AG04449 (cell line): ENCODE results near the gene OR2A5.

Experiments
- CTCF ChIA-PET: fragments of 350-600 bp; formaldehyde crosslinking; extraction: SDS; loops from one replicate; lab custom pipeline; 2021; ENCODE audit warnings: antibody characterized with exemption; lab: Yijun Ruan, JAX
- POLR2A ChIA-PET: fragments of 400-600, 350-600 bp; formaldehyde crosslinking; extraction: SDS; loops from one replicate; lab custom pipeline; 2020; ENCODE audit warnings: antibody characterized with exemption, inconsistent platforms; lab: Yijun Ruan, JAX
- DNase-seq: peaks from one replicate; pipeline ENCODE4 v3.0.0-alpha.2; 2010; ENCODE audit warnings: low read depth, low spot score
- H3K4me3 ChIP-seq: 2 replicates; pipeline ENCODE4 v1.5.1; 2011; ENCODE audit warnings: low read depth, mild to moderate bottlenecking, control low read depth, low read length
- TF ChIP-seq, protein P1 (sequence below): IDR thresholded peaks from one replicate; pipeline ENCODE4 v1.5.1; 2011; ENCODE audit warnings: mild to moderate bottlenecking, moderate library complexity, low read length, control low read depth, inconsistent platforms; ENCODE audit not compliant: insufficient read depth; ENCODE audit errors: missing control alignments

OR2A5 gene

DNA sequence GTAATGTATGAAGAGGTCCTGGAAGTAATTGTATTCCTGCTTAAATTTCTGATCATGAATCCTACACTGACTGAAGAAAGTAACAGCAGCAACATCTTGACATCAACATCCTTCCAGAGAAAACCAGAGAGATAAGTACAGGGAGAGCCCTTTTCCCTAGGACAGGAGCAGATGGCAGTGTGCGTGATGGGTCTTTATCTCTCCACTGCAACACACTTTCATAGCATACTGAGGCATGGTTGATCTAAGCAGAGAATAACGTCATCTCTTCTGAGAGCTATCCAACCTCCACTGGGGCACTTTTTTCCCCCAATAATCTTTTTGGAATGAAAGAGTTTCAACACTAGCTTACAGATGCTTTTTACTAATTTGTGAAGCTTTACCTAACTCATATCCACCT lies 21.2 kb downstream of the OR2A5 start:
- DNase-seq = no peak
- CTCF ChIA-PET = no interaction called here
- no peak overlapping the region for H3K4me3 ChIP-seq
- TF ChIP-seq, protein P1, sequence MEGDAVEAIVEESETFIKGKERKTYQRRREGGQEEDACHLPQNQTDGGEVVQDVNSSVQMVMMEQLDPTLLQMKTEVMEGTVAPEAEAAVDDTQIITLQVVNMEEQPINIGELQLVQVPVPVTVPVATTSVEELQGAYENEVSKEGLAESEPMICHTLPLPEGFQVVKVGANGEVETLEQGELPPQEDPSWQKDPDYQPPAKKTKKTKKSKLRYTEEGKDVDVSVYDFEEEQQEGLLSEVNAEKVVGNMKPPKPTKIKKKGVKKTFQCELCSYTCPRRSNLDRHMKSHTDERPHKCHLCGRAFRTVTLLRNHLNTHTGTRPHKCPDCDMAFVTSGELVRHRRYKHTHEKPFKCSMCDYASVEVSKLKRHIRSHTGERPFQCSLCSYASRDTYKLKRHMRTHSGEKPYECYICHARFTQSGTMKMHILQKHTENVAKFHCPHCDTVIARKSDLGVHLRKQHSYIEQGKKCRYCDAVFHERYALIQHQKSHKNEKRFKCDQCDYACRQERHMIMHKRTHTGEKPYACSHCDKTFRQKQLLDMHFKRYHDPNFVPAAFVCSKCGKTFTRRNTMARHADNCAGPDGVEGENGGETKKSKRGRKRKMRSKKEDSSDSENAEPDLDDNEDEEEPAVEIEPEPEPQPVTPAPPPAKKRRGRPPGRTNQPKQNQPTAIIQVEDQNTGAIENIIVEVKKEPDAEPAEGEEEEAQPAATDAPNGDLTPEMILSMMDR = no peak
- POLR2A ChIA-PET = no interaction called here

DNA sequence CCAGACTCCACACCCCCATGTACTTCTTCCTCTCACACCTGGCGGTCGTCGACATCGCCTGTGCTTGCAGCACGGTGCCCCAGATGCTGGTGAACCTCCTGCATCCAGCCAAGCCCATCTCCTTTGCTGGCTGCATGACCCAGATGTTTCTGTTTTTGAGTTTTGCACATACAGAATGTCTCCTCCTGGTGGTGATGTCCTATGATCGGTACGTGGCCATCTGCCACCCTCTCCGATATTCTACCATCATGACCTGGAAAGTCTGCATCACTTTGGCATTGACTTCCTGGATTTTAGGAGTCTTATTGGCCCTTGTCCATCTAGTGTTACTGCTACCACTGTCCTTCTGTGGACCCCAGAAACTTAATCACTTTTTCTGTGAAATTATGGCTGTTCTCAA lies 25.6 kb downstream of the OR2A5 start:
- CTCF ChIA-PET = no interaction called here
- no peak for DNase-seq
- H3K4me3 ChIP-seq = no peak overlapping the region
- TF ChIP-seq, protein P1 = no peak
- POLR2A ChIA-PET = no interaction called here

DNA sequence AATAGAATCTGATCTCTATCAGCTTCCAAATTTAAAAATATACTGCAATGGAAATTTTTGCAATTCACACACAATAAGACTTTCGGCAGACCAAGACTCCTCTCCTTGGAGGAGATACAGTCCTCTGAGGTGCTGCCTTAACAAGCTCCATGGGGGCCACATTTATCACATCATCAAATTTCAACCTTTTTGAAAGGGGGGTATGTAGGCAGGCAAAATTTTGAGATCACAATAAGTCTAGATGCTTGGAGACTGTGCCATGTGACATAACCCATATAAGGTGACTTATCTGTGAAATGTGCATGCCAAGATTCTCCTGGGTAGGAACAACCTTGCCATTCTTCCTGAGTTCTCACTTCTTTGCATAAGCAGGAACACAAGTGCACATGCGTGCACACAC lies 37.2 kb downstream of the OR2A5 start, which contains the start of gene OR2A12:
Gene OR2A12 (plus strand): TSS at position 301 of the 400 bp plus-strand sequence. CDS start 8,830 bp downstream, outside the sequence.
- DNase-seq = no peak
- CTCF ChIA-PET = no interaction called here

DNA sequence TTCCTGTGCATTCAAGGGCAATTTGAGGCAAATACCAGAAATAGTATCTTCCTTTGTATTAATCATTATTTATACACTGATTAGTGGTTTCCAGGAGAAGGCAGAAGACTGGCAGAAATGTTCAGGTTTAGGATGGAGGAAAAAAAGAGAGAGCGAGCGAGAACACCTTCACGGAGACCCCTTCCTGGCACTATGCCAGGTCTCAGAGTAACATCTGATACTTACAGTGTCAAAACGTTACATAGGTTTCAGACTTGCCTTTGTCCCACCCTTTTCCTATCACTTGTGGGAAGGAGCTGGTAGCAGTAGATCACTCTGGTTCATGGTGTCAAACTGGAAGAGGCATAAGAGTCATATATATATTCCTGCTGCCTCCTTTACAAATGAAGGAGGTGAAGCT lies 38.0 kb downstream of the OR2A5 start:
- ChIA-PET POLR2A (no interaction called here), CTCF (no interaction called here)
- no peak for DNase-seq
- no peak overlapping the region for H3K4me3 ChIP-seq
- TF ChIP-seq, protein P1 = no peak

More for the DNA sequence above, 37.2 kb downstream of the OR2A5 start, which contains the start of gene OR2A12:
- TF ChIP-seq, protein P1 = no peak
- no peak within 1 kb of the TSS for H3K4me3 ChIP-seq
- POLR2A ChIA-PET = no interaction called here

DNA sequence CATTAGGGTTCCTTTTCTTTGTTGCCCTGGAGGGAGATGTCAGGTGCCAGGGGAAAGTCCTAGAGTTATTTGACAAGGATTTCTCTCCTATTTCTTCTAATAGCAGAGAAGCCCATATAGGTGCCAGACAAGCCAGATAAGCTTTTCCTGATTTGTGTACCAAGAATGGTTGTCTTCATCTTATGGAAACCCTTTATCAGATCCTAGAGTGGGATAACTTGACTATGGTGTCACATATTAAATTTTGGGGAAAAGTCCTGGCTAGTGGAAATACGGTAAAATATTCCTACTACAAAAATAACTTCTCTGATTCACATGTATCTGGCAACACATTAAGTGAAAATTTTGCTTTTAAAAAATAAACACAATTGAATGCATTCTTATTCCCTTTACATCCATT lies 38.5 kb downstream of the OR2A5 start:
- no peak for DNase-seq
- POLR2A ChIA-PET = no interaction called here
- TF ChIP-seq, protein P1 = no peak
- no peak overlapping the region for H3K4me3 ChIP-seq
- CTCF ChIA-PET = no interaction called here

DNA sequence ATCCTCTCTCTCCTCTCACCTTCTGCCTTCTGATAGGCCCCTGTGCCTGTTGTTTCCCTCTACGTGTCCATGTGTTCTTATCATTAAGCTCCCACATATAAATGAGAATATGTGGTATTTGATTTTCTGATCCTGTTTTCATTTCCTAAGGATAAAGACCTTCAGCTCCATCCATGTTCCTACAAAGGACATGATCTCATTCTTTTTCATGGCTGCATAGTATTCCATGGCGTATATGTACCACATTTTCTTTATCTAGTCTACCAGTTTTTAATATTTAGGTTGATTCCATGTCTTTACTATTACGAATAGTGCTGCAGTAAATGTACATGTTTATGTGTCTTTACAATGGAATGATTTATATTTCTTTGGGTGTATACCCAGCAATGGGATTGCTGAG lies 41.9 kb downstream of the OR2A5 start:
- ChIA-PET CTCF (no interaction called here), POLR2A (no interaction called here)
- DNase-seq = no peak
- TF ChIP-seq, protein P1 = no peak
- no peak overlapping the region for H3K4me3 ChIP-seq
